ENCODE measurements around the gene DSTN.

DSTN gene

DNA sequence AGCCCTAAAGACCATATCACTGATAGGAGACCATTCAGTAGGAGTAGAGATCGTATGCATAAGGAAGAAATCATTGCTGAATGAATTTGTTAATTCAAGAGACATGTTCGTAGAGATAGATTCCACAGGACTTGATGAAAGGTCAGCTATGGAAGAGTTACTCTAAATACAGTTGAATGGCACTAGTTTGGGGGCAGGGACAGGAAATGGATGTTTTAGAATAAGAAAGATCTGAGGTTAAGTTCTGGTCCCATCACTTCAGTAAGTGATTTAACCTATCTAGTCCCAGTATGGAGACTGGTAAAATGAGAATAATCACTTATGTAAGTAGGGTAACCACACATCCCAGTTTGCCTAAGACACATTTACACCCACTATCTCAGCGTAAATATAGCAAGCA is 35.8 kb upstream of the DSTN start:
- Histone ChIP-seq H3K9ac (ENCODE audit: low read depth, low read length, poor library complexity) (no peak overlapping the region), H3K36me3 (replicated peaks in 1 of 2; ENCODE audit: control insufficient read depth in 2 of 2, insufficient read depth in 2 of 2, low read length in 2 of 2) (no peaks in the 10 kb centered on the region), H3K27ac (replicated peaks; ENCODE audit: low read length) (no peak overlapping the region), H2BK5ac (ENCODE audit: low read length) (no peak overlapping the region), H3K4me2 (ENCODE audit: insufficient read depth, low read length, poor library complexity, severe bottlenecking) (no peak overlapping the region), H3K4me3 (ENCODE audit: low read length in 2 of 2) (no peak overlapping the region), H3K14ac (ENCODE audit: low read length) (no peak overlapping the region), H3K23ac (ENCODE audit: low read depth, low read length, poor library complexity) (no peak overlapping the region), H3K79me1 (ENCODE audit: low read depth, low read length) (no peaks in the 10 kb centered on the region), H2BK120ac (ENCODE audit: low read depth, low read length) (no peak overlapping the region), H2AK5ac (ENCODE audit: low read depth, low read length) (no peak overlapping the region), H3K9me3 (replicated peaks in 1 of 2; ENCODE audit: control insufficient read depth in 2 of 2, insufficient read depth in 1 of 2, low read depth in 1 of 2, low read length in 2 of 2) (peaks cover 2 to 3% of the 10 kb centered on the region in 2 donors), H2BK15ac (ENCODE audit: low read length) (no peak overlapping the region), H3K4ac (ENCODE audit: low read length) (no peak overlapping the region), H3K27me3 (ENCODE audit: control insufficient read depth in 3 of 3, insufficient read depth in 3 of 3, low read depth in 1 of 3, low read length in 3 of 3) (peaks cover 8 to 48% (median 32%) of the 10 kb centered on the region in 3 experiments), H4K8ac (ENCODE audit: low read depth, low read length) (no peak overlapping the region), H2BK12ac (ENCODE audit: low read length) (no peak overlapping the region), H3K4me1 (ENCODE audit: control insufficient read depth in 2 of 2, insufficient read depth in 1 of 2, low read depth in 1 of 2, low read length in 2 of 2) (peaks cover 6 to 11% of the 10 kb centered on the region in 2 donors), H2AFZ (ENCODE audit: low read length) (no peak overlapping the region), H4K91ac (ENCODE audit: low read depth, low read length, poor library complexity) (no peak overlapping the region), H3K18ac (ENCODE audit: low read length) (no peak overlapping the region)
- no peak for DNase-seq (ENCODE audit: low spot score)
- WGBS, 2 donors (ENCODE audit: extremely low coverage in 2 of 2, insufficient read length in 2 of 2, insufficient replicate concordance in 1 of 2): no CpG with 5 or more reads among the region's 3 CpGs

DNA sequence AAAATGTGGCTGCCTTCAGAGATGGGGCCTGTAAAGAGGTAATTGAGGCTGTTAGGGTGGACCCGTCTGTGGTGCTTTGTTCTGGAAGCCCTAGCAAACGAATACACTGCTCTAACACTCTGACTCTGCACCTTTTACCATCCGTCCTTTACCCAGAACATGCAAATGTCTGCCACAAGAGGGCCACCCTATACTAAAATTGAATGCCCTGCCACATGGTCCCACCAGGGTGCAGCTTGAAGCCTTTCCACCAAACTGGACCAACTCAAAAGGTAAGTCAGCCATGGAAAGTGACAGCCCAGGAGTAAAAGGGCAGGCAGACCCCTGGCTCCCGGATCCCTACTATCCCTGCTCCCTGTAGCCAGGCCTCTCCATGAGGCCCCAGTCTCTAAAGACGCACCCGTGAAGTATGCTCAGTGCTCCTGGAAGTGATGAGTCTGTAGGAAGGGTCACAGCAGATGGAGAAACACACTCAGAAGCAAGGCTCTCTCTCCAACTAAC is 32.9 kb upstream of the DSTN start:
- no peaks in the 10 kb centered on the region for H3K36me3 ChIP-seq (replicated peaks in 1 of 2; ENCODE audit: control insufficient read depth in 2 of 2, insufficient read depth in 2 of 2, low read length in 2 of 2)
- H2BK5ac ChIP-seq (ENCODE audit: low read length): no peak overlapping the region
- no peak overlapping the region for H3K9ac ChIP-seq (ENCODE audit: low read depth, low read length, poor library complexity)
- H3K4me1 ChIP-seq (ENCODE audit: control insufficient read depth in 2 of 2, insufficient read depth in 1 of 2, low read depth in 1 of 2, low read length in 2 of 2): peaks cover 6% of the 10 kb centered on the region in 2 donors
- H2BK15ac ChIP-seq (ENCODE audit: low read length): no peak overlapping the region
- no peak overlapping the region for H4K8ac ChIP-seq (ENCODE audit: low read depth, low read length)
- no peaks in the 10 kb centered on the region for H3K79me1 ChIP-seq (ENCODE audit: low read depth, low read length)
- peaks cover 0 to 43% (median 16%) of the 10 kb centered on the region in 3 experiments for H3K27me3 ChIP-seq (ENCODE audit: control insufficient read depth in 3 of 3, insufficient read depth in 3 of 3, low read depth in 1 of 3, low read length in 3 of 3)
- DNase-seq (ENCODE audit: low spot score): peak; percentile 56
- H2AFZ ChIP-seq (ENCODE audit: low read length): no peak overlapping the region
- no peak overlapping the region for H2BK120ac ChIP-seq (ENCODE audit: low read depth, low read length)
- no peak overlapping the region for H3K4me2 ChIP-seq (ENCODE audit: insufficient read depth, low read length, poor library complexity, severe bottlenecking)
- no peak overlapping the region for H3K23ac ChIP-seq (ENCODE audit: low read depth, low read length, poor library complexity)
- H3K4ac ChIP-seq (ENCODE audit: low read length): no peak overlapping the region
- H4K91ac ChIP-seq (ENCODE audit: low read depth, low read length, poor library complexity): no peak overlapping the region
- no peak overlapping the region for H2BK12ac ChIP-seq (ENCODE audit: low read length)
- H3K4me3 ChIP-seq (ENCODE audit: low read length in 2 of 2): no peak overlapping the region
- no peak overlapping the region for H2AK5ac ChIP-seq (ENCODE audit: low read depth, low read length)
- H3K9me3 ChIP-seq (replicated peaks in 1 of 2; ENCODE audit: control insufficient read depth in 2 of 2, insufficient read depth in 1 of 2, low read depth in 1 of 2, low read length in 2 of 2): no peaks in the 10 kb centered on the region
- H3K18ac ChIP-seq (ENCODE audit: low read length): no peak overlapping the region
- WGBS, 2 donors (ENCODE audit: extremely low coverage in 2 of 2, insufficient read length in 2 of 2, insufficient replicate concordance in 1 of 2): no CpG with 5 or more reads among the region's 6 CpGs
- H3K14ac ChIP-seq (ENCODE audit: low read length): no peak overlapping the region
- H3K27ac ChIP-seq (replicated peaks; ENCODE audit: low read length): no peak overlapping the region

DNA sequence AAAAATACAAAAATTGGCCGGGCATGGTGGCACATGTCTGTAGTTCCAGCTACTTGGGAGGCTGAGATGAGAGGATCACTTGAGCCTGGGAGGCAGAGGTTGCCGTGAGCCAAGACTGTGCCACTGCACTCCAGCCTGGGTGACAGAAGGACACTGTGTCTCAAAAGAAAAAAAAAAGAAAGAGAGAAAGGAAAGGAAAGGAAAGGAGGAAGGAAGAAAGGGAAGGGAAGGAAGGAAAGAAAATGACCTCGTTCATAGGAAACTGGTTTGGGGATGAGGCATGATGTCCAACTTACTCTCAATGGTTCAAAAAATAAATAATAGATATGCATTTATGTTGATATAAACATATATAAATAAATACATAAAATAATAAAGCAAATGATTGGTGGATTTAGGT is 31.9 kb upstream of the DSTN start:
- Histone ChIP-seq H3K36me3 (replicated peaks in 1 of 2; ENCODE audit: control insufficient read depth in 2 of 2, insufficient read depth in 2 of 2, low read length in 2 of 2) (no peaks in the 10 kb centered on the region), H3K79me1 (ENCODE audit: low read depth, low read length) (no peaks in the 10 kb centered on the region), H2BK120ac (ENCODE audit: low read depth, low read length) (no peak overlapping the region), H3K4me3 (ENCODE audit: low read length in 2 of 2) (no peak overlapping the region), H3K4ac (ENCODE audit: low read length) (no peak overlapping the region), H4K91ac (ENCODE audit: low read depth, low read length, poor library complexity) (no peak overlapping the region), H2BK15ac (ENCODE audit: low read length) (no peak overlapping the region), H3K27ac (replicated peaks; ENCODE audit: low read length) (no peak overlapping the region), H2AK5ac (ENCODE audit: low read depth, low read length) (no peak overlapping the region), H3K23ac (ENCODE audit: low read depth, low read length, poor library complexity) (no peak overlapping the region), H3K27me3 (ENCODE audit: control insufficient read depth in 3 of 3, insufficient read depth in 3 of 3, low read depth in 1 of 3, low read length in 3 of 3) (peaks cover 0 to 40% (median 16%) of the 10 kb centered on the region in 3 experiments), H4K8ac (ENCODE audit: low read depth, low read length) (no peak overlapping the region), H2AFZ (ENCODE audit: low read length) (no peak overlapping the region), H3K18ac (ENCODE audit: low read length) (no peak overlapping the region), H3K4me2 (ENCODE audit: insufficient read depth, low read length, poor library complexity, severe bottlenecking) (no peak overlapping the region), H3K9ac (ENCODE audit: low read depth, low read length, poor library complexity) (no peak overlapping the region), H3K9me3 (replicated peaks in 1 of 2; ENCODE audit: control insufficient read depth in 2 of 2, insufficient read depth in 1 of 2, low read depth in 1 of 2, low read length in 2 of 2) (no peaks in the 10 kb centered on the region), H3K4me1 (ENCODE audit: control insufficient read depth in 2 of 2, insufficient read depth in 1 of 2, low read depth in 1 of 2, low read length in 2 of 2) (peaks cover 6% of the 10 kb centered on the region in 2 donors), H2BK12ac (ENCODE audit: low read length) (no peak overlapping the region), H2BK5ac (ENCODE audit: low read length) (no peak overlapping the region), H3K14ac (ENCODE audit: low read length) (no peak overlapping the region)
- no peak for DNase-seq (ENCODE audit: low spot score)
- no CpG with 5 or more reads among the region's 3 CpGs for WGBS, 2 donors (ENCODE audit: extremely low coverage in 2 of 2, insufficient read length in 2 of 2, insufficient replicate concordance in 1 of 2)

DNA sequence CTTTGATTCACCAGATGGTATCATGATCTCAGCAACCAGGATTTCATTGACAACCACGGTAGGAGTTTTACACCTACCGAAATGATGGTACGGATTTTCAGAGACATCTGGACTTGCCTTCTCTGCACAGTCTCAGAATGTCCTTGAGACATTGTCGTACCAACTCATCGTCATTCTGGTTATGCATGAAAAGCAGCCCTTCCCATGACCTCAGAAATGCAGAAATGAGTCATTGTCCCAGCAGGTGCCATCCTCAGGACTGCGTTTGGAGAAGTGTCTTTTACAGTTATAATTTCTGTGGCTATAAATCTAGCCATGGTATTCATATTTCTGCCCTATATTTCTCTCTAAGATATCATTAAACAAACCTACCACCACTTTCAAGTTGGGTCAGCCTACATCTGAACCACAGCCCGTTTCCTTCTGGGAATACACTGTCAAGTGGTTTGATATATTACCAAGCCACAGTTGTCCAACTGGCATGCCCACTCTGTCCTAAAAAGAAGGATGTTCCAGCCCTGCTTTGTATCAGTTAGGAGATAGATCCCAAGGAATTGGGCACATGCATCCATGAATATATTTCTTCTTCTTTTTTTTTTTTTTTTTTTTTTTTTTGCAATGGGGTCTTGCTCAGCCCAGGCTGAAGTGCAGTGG is 31.2 kb upstream of the DSTN start:
- H3K27me3 ChIP-seq (ENCODE audit: control insufficient read depth in 3 of 3, insufficient read depth in 3 of 3, low read depth in 1 of 3, low read length in 3 of 3): peaks cover 0 to 42% (median 14%) of the 10 kb centered on the region in 3 experiments
- no peak overlapping the region for H3K9ac ChIP-seq (ENCODE audit: low read depth, low read length, poor library complexity)
- no peak overlapping the region for H2BK5ac ChIP-seq (ENCODE audit: low read length)
- H3K27ac ChIP-seq (replicated peaks; ENCODE audit: low read length): no peak overlapping the region
- no peak for DNase-seq (ENCODE audit: low spot score)
- no peaks in the 10 kb centered on the region for H3K9me3 ChIP-seq (replicated peaks in 1 of 2; ENCODE audit: control insufficient read depth in 2 of 2, insufficient read depth in 1 of 2, low read depth in 1 of 2, low read length in 2 of 2)
- H2AK5ac ChIP-seq (ENCODE audit: low read depth, low read length): no peak overlapping the region
- H3K79me1 ChIP-seq (ENCODE audit: low read depth, low read length): no peaks in the 10 kb centered on the region
- no peak overlapping the region for H2BK15ac ChIP-seq (ENCODE audit: low read length)
- H4K91ac ChIP-seq (ENCODE audit: low read depth, low read length, poor library complexity): no peak overlapping the region
- WGBS, 2 donors (ENCODE audit: extremely low coverage in 2 of 2, insufficient read length in 2 of 2, insufficient replicate concordance in 1 of 2): no CpG with 5 or more reads among the region's 7 CpGs
- no peak overlapping the region for H3K4me3 ChIP-seq (ENCODE audit: low read length in 2 of 2)
- no peak overlapping the region for H2BK12ac ChIP-seq (ENCODE audit: low read length)
- H3K23ac ChIP-seq (ENCODE audit: low read depth, low read length, poor library complexity): no peak overlapping the region
- H3K36me3 ChIP-seq (replicated peaks in 1 of 2; ENCODE audit: control insufficient read depth in 2 of 2, insufficient read depth in 2 of 2, low read length in 2 of 2): no peaks in the 10 kb centered on the region
- H3K4ac ChIP-seq (ENCODE audit: low read length): no peak overlapping the region
- no peak overlapping the region for H3K18ac ChIP-seq (ENCODE audit: low read length)
- no peak overlapping the region for H2AFZ ChIP-seq (ENCODE audit: low read length)
- H3K4me2 ChIP-seq (ENCODE audit: insufficient read depth, low read length, poor library complexity, severe bottlenecking): no peak overlapping the region
- H4K8ac ChIP-seq (ENCODE audit: low read depth, low read length): no peak overlapping the region
- no peak overlapping the region for H3K14ac ChIP-seq (ENCODE audit: low read length)
- peaks cover 2% of the 10 kb centered on the region in 2 donors for H3K4me1 ChIP-seq (ENCODE audit: control insufficient read depth in 2 of 2, insufficient read depth in 1 of 2, low read depth in 1 of 2, low read length in 2 of 2)
- H2BK120ac ChIP-seq (ENCODE audit: low read depth, low read length): no peak overlapping the region
